ENCODE measurements around the gene AMHR2. TPM values are rescaled to one million over a fixed set of nuclear protein-coding genes. Genes with fewer than 3 reads are reported as not detected.
"Not testable (repeated sequence)": the region's sequence is repeated elsewhere in the genome, so short reads cannot be mapped to it uniquely, and the experiment has no call there.

Gene AMHR2
- total and polyA plus RNA-seq, 2 donors (not counting 1 experiment from before 2014, with no cell fraction given) = not detected

- ATAC-seq (ENCODE audit: low read depth) = no peak
Measured at GRCh38 chr12:53443955-53444354, 20.3 kb downstream of the AMHR2 start.

GRCh38 chr12:53444593-53445325 is 21.1 kb downstream of the AMHR2 start:
- H2AFZ ChIP-seq (ENCODE audit: insufficient read depth, low read depth, low read length, poor library complexity, severe bottlenecking); H3K4me2 ChIP-seq (replicated peaks; ENCODE audit: low read depth, low read length, poor library complexity, severe bottlenecking); DNase-seq; H3K9ac ChIP-seq (ENCODE audit: low read length); H3K27me3 Mint-ChIP-seq; POLR2A ChIA-PET; H3K27ac ChIP-seq (ENCODE audit: low read length in 2 of 2); ATAC-seq (ENCODE audit: low read depth); CTCF ChIA-PET; H3K9me3 ChIP-seq (ENCODE audit: control extremely low read depth in 1 of 3, control insufficient read depth in 2 of 3, insufficient read depth in 1 of 3, low read length in 2 of 3); H3K4me3 ChIP-seq (ENCODE audit: control extremely low read depth in 1 of 5, extremely low read depth in 1 of 5, insufficient read depth in 1 of 5, low read depth in 2 of 5, low read length in 4 of 5); H3K27me3 ChIP-seq (replicated peaks in 1 of 4; ENCODE audit: control extremely low read depth in 1 of 4, control insufficient read depth in 3 of 4, insufficient read depth in 4 of 4, low read length in 3 of 4); H3K9me3 Mint-ChIP-seq (ENCODE audit: insufficient read depth): not testable (repeated sequence)
- H3K4me1 Mint-ChIP-seq = peaks cover 40% of the 10 kb centered on the region
- H3K27ac Mint-ChIP-seq = peak overlapping the region; percentile 37
- peaks cover 21 to 25% of the 10 kb centered on the region in 2 donors for H3K4me1 ChIP-seq (ENCODE audit: control insufficient read depth in 2 of 2, insufficient read depth in 2 of 2, low read length in 2 of 2)
- H4K20me1 ChIP-seq (ENCODE audit: control insufficient read depth, insufficient read depth, low read length, poor library complexity, severe bottlenecking) = peaks cover 46% of the 10 kb centered on the region
- H3K36me3 ChIP-seq (replicated peaks in 1 of 2; ENCODE audit: control extremely low read depth in 1 of 2, control insufficient read depth in 1 of 2, extremely low read depth in 1 of 2, insufficient read depth in 2 of 2, low read length in 1 of 2) = peaks cover 1 to 36% of the 10 kb centered on the region in 2 experiments
- intact Hi-C loops (cut with micrococcal nuclease) = loop anchor here (5.0 kb wide), 1 partner anchor 392 kb away; the partner anchor contains the start of gene TNS2
- 98% methylated on average over 4 of the region's 11 CpGs for WGBS (ENCODE audit: insufficient coverage)
- peak overlapping the region; percentile 23 for H3K4me3 Mint-ChIP-seq
- peaks cover 30% of the 10 kb centered on the region for H3K79me2 ChIP-seq (ENCODE audit: control insufficient read depth, insufficient read depth, low read length)

More at GRCh38 chr12:53443955-53444354, 20.3 kb downstream of the AMHR2 start:
- H3K9me3 ChIP-seq (ENCODE audit: control extremely low read depth in 1 of 3, control insufficient read depth in 2 of 3, insufficient read depth in 1 of 3, low read length in 2 of 3) = no peaks in the 10 kb centered on the region
- Mint-ChIP-seq H3K4me3 (peak overlapping the region; percentile 30), H3K4me1 (peaks cover 43% of the 10 kb centered on the region), H3K27me3 (no peaks in the 10 kb centered on the region), H3K27ac (peak overlapping the region; percentile 73), H3K9me3 (ENCODE audit: insufficient read depth) (no peaks in the 10 kb centered on the region)
- H2AFZ ChIP-seq (ENCODE audit: insufficient read depth, low read depth, low read length, poor library complexity, severe bottlenecking) = no peak overlapping the region
- intact Hi-C loops (cut with micrococcal nuclease) = loop anchor here (5.0 kb wide), 1 partner anchor 392 kb away; the partner anchor contains the start of gene TNS2
- H3K4me1 ChIP-seq (ENCODE audit: control insufficient read depth in 2 of 2, insufficient read depth in 2 of 2, low read length in 2 of 2) = peaks cover 21 to 25% of the 10 kb centered on the region in 2 donors
- peaks cover 46% of the 10 kb centered on the region for H4K20me1 ChIP-seq (ENCODE audit: control insufficient read depth, insufficient read depth, low read length, poor library complexity, severe bottlenecking)
- H3K79me2 ChIP-seq (ENCODE audit: control insufficient read depth, insufficient read depth, low read length) = peaks cover 30% of the 10 kb centered on the region
- H3K27ac ChIP-seq (ENCODE audit: low read length in 2 of 2) = peak overlapping the region in 1 of 2 donors; percentile 93
- TF ChIP-seq EZH2 (IDR thresholded peaks at IDR 0.05; ENCODE audit: borderline replicate concordance, insufficient read depth, low read depth, low read length, poor library complexity, severe bottlenecking) (no peak), CTCF (IDR thresholded peaks at IDR 0.05) (no peak)
- peaks cover 1 to 36% of the 10 kb centered on the region in 2 experiments for H3K36me3 ChIP-seq (replicated peaks in 1 of 2; ENCODE audit: control extremely low read depth in 1 of 2, control insufficient read depth in 1 of 2, extremely low read depth in 1 of 2, insufficient read depth in 2 of 2, low read length in 1 of 2)
- H3K4me3 ChIP-seq (ENCODE audit: control extremely low read depth in 1 of 5, extremely low read depth in 1 of 5, insufficient read depth in 1 of 5, low read depth in 2 of 5, low read length in 4 of 5) = no peak overlapping the region
- no peak overlapping the region for H3K9ac ChIP-seq (ENCODE audit: low read length)
- no peak for DNase-seq
- WGBS (ENCODE audit: insufficient coverage) = no CpG with 5 or more reads among the region's 4 CpGs
- ChIA-PET CTCF (no interaction called here), POLR2A (no interaction called here)
- peak overlapping the region; percentile 7 for H3K4me2 ChIP-seq (replicated peaks; ENCODE audit: low read depth, low read length, poor library complexity, severe bottlenecking)
- H3K27me3 ChIP-seq (replicated peaks in 1 of 4; ENCODE audit: control extremely low read depth in 1 of 4, control insufficient read depth in 3 of 4, insufficient read depth in 4 of 4, low read length in 3 of 4) = no peaks in the 10 kb centered on the region
